Inferior parietal cortex (tissue), 1 donor: ENCODE measurements around the gene INTS3.
A peak's percentile ranks its signal among the peaks of the same experiment; 100 is the strongest.

Experiments used
- DNase-seq: peaks from one replicate; pipeline ENCODE4 v3.0.0-alpha.2; 2016; ENCODE audit errors: extremely low spot score

Gene INTS3

DNA sequence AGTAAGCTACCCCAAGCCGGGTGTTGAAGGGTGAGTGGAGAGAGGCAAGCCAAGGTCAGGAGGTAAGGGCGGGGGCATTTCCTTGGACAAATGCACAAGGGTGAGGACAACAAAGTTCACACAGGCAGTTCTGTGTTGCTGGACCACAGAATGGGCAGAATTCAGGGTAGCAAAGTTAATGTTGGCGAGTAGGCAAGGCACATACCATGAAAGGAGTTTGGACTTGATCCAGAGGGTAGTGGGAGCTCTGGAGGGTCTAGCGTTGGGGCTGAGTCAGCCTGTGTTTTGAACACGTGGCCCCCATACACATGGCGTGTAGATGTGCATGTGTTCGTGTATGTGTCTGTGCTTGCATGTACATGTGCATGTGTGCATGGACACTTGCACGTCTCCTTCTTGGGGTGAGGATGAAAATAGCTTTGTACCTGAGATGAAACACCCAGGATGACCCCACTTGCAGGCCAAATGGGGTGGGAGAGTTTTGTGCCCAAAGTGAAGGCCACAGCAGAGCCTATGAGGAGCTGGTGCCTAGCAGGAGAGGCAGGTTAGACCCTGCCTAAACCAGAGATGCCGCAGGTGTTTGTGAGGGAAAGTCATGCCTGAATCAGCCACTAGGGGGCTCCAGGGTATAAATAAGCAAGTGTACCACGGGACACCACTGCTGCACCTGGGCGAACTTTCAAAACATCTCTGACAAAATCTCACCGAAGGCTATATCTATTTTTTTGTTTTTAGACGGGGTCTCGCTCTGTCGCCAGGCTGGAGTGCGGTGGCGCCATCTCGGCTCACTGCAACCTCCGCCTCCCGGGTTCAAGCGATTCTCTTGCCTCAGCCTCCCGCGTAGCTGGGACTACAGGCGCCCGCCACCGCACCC is 69.2 kb downstream of the INTS3 start:
- peak; percentile 79 for DNase-seq

DNA sequence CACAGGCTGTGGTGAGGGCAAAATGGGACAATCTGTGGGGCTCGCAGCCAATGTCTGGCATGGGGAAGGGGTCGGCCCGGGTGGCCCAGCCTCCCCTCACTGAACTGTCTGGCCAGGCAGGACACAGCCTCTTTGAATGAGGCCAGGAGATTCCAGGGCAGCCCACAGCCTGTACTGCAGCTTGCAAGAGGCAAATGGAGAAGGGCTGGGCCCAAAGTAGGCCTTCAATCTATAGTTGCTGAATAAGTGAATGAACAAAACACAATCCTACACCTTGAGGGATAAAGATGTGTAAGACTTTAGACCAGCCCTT is 70.6 kb downstream of the INTS3 start:
- no peak for DNase-seq

DNA sequence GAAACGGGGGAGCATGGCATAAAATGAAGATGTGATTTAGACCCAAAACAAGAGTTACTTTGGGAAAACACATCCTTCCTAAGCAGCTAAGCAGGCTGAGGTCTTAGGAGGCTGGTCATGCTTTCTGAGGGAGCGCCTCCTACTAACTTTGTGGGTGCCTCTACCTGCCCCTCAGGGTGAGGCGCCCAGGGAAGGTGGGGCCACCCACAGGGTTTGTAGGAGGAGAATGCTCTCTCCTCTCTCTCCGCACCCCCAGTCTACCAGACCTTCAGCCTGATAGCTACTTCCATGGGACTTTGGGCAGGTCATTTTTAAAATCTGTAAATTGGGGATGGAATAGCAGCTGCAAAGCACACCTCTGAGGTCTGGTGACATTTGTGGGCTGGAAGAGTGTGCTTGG is 71.2 kb downstream of the INTS3 start:
- no peak for DNase-seq

DNA sequence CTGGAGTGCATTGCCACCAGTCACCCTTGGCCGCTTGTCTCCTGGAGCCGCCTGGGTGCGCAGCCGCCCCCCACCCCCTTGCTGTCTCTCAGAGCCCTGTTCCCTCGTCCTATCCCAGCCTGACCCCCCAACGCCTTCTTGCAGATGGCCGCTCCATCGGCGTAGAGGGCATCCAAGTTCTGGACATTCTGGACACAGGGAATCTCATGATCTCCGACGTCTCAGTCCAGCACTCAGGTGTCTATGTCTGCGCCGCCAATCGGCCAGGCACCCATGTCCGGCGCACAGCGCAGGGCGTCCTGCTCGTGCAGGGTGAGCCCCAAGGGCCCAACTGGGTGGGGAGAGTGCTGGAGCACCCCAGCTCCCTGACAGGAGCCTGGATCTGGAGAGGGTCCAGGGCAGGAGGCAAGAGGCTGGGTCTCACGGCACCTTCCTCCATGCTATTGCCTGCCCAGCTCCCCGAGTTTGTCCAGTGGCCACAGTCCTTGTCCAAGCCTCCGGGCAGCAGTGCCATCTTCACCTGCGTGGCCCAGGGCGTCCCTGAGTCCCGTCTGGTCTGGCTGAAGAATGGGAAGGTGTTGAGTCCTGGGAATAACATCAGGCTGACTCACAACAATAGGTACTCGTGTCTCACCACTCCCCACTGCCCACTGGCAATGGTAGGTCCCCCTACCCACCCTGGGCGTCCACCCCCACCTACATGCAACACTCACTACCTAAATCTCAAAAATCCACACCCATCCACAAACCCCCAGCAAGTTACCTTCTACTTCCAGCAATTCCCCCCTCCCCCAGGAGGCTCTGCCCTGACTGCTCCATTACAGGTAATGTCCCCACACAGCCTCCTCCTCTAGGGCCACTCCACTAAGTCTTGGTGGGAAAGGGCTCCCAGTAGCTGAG is 72.0 kb downstream of the INTS3 start:
- DNase-seq = no peak

DNA sequence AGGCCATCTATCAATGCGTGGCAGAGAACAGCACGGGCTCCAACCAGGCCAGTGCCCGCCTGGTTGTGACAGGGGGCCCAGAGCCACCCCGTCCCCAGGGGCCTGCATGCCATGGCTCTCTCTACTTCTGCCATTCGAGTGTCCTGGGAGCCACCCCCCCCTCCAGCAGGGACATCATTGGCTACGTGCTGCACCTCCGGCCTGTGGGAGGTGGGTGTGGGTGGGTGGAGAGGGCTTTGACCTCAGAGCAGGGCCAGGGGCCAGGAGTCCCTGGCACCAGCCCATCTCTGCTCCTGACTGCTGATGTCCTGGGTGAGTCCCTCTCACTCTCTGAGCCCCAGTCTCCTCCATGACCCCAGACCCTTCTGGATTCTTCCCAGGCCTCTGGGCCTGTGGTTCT is 72.7 kb downstream of the INTS3 start:
- no peak for DNase-seq

DNA sequence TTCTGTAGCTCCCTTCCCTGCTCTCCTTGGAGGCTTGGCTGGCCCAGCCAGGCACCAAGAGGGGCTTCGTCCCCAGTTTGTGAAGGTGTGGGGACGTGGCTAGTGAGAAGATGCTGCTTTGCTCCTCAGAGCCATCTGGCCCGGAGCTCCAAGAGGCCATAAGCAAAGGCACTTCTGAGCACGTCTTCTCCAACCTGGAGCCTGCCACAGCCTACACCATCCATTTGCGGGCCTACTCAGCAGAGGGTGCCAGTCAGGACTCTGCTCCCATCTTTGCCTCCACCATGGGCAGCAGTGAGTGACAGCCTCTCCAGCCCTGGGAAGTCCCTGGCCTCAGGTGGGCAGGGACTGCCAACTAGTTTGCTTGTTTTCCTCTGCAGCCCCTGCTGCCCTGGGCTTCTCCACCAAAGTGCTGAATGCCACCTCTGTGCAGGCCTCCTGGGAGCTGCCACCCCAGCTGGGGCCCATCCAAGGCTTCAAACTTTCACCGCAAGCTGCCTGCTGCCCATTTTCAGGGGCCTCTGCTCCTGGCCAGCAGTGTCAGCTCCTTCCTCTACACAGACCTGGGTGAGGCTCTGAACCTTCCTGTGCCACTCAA is 73.3 kb downstream of the INTS3 start:
- DNase-seq = no peak

DNA sequence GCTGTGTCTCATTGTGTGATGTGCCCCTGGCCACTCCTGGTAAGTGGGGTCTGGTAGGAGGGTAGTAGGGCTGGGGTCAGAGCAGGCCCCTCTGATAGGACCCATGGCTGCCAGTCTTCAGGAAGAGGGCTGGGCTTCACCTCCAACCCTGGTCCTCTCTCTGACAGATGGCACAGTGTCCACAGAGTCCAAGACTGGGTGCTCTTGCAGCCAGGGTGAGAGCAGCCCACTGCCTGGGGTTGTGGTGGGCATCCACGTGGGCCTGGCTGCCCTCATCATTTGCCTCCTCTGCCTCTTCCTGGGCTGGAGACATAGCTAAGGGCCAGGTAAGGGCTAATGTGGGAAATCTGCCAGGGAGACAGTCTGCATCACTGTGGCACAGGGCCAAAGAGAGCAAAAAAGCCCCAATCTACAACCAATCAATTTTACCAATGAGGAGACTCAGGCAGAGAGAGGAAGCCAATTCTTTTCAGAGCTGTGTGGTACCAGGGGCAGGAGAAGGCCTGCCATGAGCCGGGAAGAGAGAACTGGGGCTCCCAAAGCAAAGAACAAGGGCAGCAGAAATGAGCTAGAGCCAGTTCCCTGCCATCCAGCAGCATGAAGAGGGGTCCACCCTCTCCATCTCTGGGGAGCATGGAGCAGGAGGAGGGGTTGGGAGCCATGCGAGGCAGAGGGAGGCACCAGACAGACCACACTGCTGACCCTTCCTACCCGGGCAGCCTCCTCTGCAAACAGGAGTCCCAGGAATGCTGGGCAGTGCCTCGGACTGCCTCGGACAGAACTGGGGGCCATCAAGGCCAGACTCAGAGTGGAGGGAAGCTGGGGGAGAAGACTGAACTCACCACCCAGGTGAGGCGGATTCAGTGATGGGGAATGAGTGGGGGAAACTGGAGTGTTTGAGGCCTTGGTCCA is 74.2 kb downstream of the INTS3 start:
- DNase-seq = no peak

DNA sequence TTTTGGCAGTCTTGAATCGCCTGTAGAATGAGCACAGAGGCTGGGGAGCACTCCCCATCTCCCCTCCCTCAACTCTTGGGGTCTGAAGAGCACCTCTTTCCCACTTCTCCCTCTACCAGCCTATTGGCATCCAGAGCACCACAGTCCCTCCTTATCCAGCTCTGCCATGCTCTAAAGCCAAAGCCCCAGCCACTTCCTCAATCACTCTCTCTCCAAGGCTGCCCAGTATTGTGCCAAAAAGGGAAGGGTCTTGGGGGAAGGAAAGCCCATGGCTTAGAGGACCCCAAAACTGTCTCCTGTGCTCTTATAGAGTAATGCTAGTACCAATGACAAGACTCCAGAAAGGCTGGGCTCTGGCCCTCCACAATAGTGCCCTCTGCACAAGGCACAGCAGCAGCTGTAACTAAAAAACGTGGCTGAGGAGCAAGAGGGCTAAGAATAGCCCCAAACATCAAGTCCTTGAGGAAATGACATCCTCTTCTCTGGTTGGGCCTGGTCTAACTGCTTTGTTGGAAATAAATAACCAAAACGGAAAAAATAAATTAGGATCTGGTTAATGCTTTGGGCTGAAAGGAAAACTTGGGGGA is 75.7 kb downstream of the INTS3 start:
- no peak for DNase-seq

DNA sequence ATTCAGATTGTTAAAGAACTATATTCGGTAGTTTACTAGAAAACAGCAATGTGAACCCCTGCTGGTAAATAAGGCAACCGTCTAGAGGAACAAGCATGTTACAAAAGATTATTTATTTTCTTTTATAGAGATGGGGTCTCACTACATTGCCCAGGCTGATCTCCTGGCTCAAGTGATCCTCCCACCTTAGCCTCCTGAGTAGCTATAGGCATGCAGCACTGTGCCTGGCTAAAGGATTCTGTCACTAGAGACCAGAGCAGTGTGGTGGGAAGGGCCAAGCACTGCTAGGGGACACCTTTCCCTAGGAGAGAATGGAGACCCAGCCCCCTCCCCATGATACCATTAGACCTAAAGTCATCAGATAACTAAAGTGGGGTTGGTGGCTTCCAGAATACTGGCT is 76.3 kb downstream of the INTS3 start:
- DNase-seq = no peak

DNA sequence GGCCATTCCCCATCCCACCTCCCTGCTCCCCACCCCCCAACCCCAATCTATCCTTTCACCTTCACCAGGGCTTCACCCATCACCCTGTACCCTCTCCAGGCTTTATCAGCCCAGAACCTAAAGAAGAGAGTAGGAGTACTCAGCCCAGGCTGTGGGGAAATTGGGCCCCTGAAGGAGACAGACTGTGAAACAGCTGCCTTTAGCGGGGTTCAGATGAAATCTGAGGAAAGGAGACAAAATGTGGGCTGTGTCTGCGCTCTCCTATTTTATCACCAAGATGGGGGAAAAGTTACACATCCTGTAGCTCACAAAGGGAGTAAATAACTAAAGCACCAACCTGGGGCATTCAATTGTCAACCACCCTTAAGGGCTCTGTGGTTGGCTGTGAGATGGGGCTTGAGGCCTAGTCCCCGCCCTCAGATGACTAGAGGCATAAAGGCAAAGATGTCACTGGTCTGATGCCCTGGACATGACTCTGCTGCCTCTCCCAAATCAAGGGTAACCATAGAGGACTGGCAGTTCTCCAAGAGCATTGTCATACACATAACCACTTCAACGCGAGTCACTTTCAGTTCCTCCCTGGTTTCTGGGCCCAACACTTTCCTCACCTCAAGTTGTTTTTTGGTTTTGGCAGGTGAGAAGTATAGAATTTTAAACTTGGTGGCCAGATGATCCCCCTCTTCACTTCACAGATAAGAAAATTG is 77.3 kb downstream of the INTS3 start:
- peak; percentile 30 for DNase-seq

DNA sequence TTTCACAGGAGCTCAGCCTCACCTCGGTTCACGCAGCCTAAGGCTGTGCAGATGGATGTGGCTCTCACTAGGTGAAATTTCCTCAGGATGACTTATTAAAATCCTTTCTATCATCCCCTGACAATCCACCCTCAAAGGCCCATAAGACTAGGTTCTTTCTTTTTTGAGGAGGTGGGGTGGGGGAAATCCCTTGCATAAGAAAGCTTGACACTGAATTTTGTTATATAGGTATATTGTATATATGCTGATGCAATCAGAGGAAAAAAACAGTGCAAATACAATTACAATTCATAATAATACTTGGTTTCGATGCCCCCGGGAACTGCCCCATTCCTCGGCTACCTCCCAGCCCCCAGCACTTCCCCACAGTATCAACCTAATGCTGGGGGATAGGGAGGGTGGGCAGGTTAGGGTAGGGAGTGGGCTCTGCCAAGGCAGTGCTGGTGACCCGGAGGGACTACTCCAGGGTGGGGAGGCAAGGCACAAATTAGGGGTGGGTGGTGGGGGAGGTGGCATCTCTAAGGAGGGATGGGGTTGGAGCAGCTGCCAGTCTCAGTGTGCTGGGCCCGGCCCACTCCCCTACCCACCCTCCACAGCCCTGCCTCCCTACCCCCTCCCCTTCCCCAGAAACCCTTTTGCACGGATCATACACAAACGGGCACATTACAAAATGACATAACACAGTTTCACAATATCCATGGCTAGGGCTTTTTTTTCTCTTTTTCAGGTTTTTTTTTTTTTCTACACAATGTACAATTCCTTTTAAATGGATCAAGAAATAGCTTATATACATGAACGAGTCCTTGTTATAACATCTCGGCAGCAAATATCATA is 78.3 kb downstream of the INTS3 start:
- DNase-seq = no peak

DNA sequence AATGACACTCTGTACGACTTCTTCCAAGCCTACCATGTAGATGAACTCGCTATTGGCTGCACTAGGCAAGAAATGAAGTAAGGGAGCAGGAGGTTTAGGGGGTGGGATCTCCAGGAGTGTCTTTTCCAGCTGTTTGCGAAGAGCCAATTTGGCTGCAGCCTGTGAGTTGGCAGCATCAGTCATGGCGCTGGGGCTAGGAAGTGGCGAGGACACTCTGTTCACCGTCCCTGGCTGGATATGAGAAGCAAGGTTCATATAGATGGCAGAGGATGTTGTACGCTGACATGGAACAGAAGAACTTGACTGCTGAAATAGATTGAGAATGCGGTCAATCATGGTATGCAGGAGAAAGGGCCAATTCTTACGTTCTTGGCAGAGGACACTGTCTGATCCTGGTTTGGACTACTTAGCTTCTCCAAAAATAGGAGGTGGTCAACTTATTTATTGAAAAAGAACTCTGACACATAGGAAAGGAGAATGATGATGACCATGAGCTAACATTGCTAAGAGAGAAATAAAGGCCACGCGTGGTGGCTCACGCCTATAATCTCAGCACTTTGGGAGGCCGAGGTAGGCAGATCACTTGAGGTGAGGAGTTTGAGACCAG is 88.5 kb downstream of the INTS3 start:
- DNase-seq = no peak

DNA sequence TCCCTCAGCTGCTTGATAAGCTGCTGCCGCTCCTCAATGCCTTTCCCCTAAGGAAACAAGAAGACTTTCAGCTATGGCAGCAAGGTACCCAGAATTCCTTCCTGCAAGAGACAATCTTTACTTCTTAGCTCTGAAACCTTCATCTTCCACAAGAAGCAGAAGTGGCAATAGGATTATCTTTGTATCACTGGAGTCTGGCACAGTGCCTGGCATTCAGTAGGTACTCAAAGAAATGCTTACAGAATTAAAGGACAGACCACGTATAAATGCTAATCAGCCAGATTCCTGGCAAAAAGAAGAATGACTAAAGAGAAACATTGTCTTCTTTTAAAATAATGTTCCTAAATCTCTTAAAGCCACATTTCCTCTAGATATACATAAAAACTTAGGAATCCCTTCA is 91.0 kb downstream of the INTS3 start:
- no peak for DNase-seq
